ENCODE results near the gene HNRNPM. TPM values are rescaled to one million over a fixed set of nuclear protein-coding genes. Genes with fewer than 3 reads are reported as not detected.
"Not testable (repeated sequence)": the region's sequence is repeated elsewhere in the genome, so short reads cannot be mapped to it uniquely, and the experiment has no call there.

The HNRNPM gene
- polyA plus RNA-seq, 12 donors = 173 to 360 (median 195) TPM; not detected in 1

DNA sequence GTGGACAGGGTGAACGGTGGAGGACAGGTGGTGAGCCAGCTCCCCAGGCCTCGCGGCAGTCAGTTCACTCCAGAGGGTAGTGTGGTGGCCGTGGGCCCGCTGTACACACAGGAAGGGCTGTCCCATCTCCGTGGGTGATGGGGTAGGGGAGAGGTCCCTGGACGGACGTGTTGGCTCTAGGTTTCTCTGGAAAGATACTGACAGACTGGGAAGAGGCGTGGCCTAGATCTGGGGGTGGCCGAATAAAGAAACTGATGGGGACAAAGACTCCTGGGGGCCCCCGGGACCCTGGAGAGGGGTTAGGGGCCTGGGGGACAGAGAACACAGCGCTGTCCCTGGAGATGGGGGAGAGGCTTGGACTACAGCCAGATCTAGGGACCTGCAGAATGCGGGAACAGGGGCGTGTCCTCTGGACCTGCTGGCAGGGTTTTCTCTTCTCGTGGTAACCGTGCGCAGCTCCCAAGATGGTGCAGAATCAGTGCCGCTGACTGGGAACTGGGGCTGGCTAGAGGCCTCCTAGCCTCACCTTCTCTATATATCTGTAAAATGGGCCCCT, 61.7 kb downstream of the HNRNPM start:
- no peak for DNase-seq

DNA sequence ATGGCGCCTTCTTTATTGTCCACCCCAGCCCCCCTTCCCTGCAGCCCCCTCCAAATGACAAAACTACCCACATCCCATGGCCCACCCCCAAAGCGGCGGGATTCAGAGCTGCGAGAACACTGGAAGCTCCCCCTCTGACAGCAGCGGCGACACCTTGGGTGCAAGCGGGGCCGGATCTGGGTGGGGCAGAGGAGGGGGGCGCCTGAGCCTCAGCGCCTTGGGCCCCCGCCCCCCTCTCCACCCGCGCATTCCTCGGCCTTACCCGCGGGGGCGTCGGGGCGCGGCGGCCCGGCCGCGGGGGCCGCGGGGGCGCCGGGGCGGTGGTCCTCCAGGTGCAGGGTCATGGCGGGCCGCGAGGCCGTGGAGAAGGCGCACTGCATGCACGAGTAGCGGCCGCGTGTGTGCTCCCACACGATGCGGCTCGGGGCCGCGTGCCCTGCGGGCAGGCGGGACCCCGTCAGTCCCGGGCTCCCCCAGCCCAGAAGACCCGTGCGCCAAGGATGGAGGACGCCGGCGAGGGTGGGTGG, 65.9 kb downstream of the HNRNPM start:
- no peak for DNase-seq

DNA sequence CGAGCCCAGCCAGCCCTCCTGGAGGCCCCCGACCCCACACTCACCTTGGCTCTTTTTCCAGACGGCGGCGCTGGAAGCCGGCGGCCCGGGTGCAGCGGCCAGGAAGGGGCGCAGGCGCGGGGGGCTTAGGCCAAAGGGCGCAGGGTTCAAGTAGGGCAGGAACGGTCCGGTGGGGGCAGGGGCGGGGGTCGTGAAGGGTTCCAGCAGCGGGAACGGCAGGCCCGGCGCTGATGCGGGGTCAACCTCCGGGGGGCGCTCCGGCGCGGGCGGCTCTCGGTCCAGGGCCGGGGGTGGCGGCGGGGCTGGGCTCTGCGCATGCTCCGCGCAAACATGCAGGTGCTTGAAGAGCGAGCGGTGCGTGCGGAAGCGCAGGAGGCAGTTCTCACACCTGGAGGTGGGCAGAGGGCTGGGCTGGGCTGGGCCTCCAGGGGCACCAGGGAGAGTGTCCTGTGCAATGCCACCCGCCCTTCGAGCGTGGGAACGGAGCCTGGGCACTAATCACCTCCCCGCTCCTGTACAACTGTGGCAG, 66.9 kb downstream of the HNRNPM start:
- DNase-seq = no peak

DNA sequence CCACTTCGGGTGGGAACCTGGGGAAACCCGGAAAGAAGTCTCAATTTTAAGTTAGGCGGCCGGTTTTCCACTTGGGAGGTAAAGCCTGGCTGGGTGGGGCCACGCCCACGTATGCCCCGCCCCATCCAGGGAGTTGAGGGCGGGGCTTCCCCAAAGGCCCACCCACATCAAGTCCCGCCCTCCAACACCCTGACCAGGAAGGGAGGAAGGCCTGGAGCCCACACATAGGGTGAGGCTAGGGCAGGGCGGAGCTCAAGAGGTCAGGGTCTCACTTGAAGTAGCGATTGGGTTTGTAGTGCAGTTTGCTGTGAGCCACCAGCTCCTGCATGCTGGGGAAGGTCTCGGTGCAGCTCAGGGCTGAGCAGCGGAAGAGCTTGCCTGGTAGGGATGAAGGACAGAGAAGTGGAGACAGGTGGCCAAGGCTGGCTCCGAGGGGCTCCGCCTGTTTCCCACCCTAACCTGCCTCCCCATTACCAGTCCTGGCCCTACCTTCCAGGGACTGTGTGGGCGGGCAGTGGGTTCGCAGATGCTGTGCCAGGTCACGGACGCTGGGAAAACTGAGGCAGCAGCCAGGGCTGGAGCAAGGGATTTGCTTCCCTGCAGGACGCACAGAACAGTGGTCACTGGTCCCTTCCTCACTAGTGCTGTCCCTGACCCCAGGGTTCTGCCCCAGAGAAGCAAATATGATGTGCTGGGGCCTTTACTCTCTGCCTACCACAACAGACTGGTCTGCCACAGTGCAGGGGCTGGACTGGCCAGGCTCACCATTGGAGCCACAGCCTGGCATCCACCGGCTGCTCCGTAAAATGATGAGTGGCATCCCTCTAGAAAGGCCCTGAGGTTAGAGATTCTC, 67.6 kb downstream of the HNRNPM start:
- DNase-seq = no peak

DNA sequence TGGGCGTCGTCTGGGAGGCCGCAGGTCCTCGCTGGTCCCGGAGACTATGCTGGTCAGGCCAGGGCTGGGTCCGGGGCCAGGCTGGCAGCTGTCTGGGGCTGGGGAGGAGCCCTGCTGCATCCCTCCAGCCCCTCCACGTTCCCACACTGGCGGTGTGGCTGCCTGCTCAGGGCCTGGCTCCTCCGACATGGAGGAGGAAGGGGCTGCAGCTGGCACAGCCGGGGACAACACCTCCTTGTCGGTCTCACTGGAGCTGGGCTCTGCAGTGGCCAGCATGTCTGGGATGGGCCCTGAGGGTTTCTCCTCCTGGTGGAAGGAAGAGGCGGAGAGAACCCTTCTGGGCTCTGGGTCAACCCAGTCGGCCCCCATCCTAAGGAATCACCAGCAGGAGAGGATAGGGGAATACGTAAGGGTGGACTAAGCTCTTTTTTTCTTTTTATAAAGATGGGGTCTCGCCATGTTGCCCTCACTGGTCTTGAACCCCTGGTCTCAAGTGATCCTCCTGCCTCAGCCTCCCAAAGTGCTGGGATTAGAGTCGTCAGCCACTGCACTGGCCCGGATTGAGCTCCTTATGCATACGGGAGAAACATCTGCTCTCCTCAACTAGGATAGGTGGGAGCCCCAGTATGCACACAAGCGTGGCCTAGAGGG, 68.4 kb downstream of the HNRNPM start:
- DNase-seq = no peak

DNA sequence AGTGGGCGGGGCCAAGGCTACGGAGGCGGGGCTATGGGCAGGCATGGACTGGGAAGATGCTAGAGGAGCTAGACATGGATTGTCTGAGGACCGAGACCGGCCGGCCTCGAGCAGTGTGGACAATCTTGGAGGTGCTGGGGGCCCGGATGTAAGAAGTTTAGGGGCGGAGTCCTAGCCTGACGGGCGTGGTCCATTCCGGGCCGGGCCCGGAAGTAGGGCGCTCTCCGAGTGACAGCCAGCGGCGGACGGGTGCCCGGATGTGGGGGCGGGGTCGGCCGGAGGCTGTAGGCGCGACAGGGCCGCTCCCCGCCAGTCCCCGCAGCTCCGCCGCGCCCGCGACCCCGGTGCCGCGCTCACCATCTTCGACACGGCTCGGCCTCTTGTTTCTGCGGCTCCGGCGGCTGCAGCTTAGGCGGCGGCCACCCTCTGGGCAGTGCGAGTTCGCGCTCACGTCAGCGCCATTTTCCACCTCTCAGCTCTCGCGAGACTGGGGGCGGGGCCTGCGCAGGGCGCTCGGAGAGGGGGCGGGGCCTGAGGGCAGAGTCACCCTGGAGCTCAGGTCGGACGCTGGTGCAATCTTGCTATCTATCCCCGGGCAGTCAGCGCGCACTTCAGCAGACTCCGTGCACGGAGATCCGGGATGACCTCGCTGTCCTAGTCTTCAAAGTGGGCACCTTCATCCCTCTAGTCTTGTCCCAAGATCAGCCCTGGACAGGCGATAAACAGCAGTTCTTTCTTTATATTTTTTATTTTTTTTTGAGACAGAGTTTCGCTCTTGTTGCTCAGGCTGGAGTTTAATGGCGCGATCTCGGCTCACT, 69.1 kb downstream of the HNRNPM start, which contains the start of gene ZNF414:
TSS of gene ZNF414 (minus strand) at position 481 of the 818 bp plus-strand sequence. CDS start at position 360, 121 bp downstream.
- peak; percentile 96 for DNase-seq

DNA sequence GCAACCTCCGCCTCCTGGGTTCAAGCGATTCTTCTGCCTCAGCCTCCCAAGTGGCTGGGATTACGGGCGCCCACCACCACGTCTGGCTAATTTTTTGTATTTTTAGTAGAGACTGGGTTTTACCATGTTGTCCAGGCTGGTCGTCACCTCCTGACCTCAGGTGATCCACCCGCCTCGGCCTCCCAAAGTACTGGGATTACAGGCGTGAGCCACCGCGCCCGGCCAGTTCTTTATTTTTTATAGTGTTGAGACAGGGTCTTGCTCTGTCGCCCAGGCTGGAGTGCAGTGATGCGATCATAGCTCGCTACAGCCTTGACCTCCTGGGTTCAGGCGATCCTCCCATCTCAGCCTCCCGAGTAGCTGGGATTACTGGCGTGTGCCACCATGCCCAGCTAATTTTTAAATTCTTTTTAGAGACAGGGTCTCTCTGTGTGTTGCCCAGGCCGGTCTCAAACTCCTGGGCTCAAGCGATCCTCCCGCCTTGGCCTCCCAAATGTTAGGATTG, 69.8 kb downstream of the HNRNPM start:
- DNase-seq = not testable (repeated sequence)

DNA sequence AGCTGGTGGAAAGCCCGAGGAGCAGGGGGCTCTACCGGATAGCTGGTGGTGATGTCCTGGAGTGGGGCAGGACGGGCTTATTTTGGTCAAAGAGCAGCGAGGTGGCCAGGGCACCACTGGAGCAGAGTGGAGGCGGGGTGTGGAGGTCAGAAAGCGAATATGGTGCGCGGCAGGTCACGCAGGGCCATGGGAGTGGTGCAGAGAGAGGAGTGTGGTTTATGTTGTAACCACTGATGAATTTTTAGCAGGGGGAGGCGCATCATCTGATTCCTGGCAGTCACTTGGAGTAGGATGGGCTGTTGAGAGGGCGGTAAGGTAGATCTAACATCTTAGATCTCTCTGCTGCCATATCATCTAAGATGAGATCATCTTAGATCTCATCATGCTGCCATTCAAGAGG, 70.5 kb downstream of the HNRNPM start:
- DNase-seq = no peak

DNA sequence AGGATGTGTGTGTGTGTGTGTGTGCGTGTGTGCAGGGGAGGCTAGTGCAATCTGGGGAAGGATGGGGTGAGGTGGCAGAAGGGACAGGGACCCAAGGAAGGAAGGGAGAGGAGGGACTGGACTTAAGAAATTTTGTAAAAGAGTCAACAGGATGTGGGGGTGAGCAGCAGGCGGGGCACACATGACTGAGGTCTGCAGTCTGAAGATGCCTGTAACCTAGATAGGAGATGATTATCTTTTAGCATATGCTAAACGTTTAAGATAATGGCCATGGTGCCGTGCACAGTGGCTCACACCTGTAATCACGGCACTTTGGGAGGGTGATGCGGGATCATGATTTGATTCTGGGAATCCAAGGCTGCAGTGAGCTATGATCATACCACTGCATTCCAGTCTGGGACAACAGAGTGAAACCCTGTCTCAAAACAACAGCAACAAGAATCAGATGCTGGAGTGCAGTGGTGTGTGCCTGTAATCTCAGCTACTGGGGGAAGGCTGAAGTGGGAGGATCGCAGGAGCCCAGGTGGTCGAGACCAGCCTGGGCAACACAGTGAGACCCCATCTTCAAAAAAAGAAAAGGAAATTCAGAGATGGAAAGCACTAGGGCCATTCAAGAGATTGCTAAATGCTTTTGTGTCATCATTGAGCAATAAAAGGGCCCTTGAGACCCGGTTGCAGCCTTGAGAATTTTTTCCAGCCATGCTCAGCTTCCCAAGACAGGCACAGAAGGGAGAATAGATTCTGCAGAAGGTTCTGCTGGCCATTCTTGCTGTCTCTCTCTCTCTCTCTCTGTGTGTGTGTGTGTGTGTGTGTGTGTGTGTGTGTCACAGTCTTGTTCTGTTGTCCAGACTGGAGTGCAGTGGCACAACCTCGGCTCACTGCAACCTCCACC, 73.0 kb downstream of the HNRNPM start:
- no peak for DNase-seq

DNA sequence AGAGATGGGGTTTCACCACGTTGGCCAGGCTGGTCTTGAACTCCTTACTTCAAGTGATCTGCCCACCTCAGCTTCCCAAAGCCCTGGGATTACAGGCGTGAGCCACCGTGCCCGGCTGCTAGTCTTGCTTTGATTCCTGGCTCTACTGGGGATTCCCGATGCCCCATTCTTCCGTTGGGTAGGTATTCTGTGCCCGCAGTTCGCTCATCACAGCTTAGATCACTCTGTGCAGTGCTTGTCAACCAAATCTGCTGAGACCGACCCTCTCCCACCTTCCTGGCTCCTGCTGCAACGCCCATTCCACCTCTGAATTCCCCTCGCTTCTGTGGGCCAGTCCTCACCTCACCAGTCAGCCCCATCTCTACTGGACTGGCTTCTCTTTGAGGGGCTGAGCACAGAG, 73.8 kb downstream of the HNRNPM start:
- DNase-seq = no peak

DNA sequence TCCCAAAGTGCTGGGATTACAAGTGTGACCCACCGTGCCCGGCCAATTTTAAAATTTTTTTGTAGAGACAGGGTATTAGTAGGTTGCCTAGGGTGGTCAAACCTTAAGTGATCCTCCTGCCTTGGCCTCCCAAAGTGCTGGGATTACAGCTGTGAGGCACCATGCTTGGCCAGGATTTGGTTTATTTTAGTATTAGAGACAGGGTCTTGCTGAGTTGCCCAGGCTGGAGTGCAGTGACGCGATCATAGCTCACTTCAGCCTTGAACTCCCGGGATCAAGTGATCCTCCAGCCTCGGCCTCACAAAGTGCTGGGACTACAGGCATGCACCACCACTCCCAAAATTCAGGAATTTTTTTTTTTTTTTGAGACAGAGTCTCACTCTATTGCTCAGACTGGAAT, 74.6 kb downstream of the HNRNPM start:
- DNase-seq = no peak

DNA sequence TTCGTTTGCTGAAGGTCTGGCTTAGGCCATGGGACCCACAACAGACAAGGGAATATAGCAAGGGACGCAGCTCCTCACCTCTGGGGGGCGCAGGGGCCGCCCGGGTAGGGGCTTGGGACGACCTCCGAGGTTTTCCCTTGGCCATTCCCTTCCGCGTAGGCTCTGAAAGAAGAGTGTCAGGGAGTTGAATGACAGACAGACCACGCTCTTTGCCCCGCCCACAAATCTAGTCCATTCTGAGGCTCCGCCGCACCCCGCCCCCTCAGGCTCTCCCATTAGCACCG, 80.6 kb downstream of the HNRNPM start:
- no peak for DNase-seq

DNA sequence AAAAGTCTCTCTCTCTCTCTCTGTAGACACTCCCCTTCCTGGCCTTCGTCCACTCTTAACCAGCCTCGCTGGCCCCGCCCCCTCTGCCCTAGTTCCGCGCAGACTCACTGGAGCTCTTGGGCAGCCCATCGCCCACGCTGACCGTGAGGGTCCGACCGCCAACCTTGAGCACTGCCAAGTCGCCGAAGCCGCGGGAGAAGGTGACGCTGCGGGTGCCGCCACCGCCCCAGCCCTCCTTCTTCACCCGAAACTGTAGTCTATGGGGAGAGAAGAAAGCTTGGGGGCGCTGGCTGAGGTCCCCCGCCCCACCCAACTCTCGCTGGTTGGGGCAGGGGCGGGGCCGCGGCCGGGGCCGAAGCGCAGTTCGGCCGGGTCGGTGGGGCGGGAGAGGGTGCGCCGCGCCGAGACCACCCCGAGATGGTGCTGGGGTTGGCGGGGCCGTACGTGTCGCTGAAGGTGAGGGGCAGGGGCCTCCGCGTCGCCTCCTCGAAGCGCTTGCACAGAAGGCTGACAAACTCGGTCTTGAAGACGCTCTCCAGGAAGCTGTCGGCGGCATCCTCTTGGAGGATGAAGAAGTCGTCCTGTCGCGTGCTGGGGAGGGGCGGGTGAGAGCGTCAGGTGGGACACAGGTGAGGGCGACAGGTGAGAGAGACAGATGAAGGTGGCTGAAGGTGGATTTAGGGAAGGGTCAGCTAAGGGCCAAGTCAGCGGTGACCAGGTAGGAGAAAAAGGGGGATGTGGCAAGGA, 81.7 kb downstream of the HNRNPM start:
- DNase-seq = peak; percentile 94

DNA sequence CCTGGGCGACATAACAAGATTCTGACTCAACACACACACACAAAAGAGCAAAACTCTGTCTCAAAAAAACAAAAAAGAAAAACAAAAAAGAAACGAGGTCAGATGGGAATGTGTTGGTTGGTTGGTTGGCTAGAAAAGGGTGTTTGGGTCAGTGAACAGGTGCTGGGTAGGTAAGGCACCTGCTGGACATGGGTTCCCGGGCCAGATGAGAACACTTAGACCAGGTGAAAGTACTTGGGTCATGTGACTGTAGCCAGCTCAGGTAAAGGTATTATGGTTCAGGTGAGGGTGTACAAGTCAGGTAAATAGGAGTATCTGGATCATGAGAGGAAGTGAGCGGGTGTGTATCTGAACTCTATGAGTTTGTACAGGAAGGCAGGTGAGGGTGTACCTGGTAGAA, 83.7 kb downstream of the HNRNPM start:
- no peak for DNase-seq

DNA sequence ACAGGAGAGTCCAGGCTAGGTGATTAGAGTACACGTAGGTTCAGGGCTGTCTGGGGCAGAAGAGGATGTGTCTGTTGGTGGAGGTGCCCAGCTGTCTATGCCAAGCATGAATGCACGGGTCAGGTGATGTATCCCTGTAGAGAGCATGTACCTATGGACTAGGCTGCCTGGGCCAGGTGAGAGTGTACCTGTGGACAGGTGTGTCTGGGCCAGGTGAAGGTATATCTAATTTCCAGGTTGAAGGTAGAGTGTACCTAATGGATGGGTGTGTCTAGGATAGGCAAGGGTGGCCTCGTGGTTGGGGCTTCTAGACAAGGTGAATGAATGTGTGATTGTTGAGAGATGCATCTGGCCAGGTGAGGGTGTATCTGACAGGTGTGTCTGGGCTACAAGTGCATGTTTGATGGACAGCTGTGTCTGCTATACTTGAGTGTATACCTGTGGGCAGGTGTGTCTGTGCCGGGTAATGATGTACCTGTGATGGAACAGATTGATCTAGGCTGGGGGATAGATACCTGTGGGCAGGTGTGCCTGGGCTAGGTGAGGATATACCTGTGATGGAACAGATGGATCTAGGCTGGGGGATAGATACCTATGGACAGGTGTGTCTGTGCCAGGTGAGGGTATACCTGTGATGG, 84.7 kb downstream of the HNRNPM start:
- no peak for DNase-seq

DNA sequence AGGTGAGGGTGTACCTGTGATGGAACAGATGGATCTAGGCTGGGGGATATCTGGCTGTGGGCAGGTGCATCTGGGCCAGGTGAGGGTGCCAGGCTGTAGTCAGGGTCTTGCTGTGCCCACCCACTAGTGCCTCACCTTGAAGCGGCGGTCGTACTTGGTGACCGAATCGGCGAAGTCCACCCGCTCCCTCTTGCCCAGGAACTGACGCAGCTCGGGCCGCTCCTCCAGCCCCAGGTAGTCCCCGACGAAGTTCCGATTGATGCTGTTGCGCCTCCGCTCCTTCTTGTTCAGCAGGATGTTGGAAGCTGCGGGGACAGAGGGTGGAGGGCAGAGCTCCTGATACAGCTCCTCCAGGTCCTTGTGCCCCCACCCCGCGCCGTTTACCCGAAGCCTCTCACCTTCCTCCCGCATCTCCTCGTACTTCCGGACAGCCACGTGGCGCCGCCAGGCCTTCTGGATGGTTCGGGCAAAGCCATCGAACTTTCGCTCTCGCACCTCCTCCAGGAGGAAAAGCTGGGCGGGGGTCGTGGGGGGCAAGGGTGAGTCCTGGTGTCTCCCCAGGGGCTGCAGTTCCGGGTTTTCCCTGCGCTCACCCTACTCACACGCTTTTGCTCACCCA, 85.4 kb downstream of the HNRNPM start:
- DNase-seq = no peak

DNA sequence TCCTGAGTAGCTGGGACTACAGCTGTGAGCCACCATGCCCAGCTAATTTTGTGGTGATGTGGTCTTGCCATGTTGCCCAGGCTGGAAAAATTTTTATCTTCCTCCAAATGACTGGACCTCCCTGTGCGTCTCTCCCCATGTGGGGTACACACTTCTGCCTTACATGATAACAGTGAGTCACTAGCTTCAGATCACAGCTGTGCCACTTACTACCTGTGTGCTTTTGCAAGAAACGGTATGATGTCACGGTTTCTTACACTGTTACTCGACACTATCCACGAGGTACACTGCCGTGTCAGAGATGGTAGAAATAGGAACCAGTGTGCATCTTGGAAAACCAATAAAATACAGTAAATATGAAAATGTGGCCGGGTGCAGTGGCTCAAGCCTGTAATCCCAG, 86.7 kb downstream of the HNRNPM start:
- no peak for DNase-seq

DNA sequence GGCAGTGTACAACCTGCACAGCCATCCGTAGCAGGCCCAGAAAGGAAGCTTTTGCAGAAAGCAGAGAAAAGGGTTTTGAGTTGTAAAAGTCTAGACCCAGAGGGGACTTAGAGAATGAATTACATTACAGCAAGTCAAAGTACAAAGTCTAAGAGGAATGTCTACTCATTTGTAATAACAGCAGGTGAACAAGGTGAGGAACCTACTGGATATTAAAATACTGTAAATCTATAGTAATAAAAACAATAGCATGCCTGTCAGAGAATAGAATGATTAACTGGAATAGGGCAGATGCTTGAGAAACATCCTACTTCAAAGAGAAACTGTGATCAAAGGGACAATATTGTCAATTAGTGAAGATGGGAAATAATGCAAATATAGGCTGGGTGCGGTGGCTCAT, 87.5 kb downstream of the HNRNPM start:
- DNase-seq = no peak

DNA sequence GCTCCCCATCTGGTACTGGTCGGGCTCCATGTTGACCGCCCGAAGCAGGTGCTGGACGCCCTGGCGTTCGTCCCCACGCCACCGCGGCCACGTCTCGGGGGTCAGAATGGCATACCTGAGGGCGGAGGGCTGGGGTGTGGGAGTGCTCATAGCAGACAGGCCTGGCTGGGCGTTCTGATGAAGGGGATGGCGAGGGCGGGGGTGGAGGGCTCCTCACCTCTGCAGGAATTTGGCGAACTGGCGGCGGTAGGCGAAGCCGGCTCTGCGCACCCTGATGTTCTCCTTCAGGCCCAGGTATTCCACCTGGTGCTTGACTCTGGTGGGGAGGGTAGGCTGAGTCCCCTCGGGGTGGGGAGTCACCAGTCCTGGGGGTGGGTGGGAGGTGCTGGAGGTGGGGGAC, 91.5 kb downstream of the HNRNPM start:
- DNase-seq = no peak

All from muscle of arm (tissue), 12 donors.